Stimulated activated CD8-positive, alpha-beta memory T cell treated with anti-CD3 and anti-CD28 coated beads, Interleukin-2, amount 100 ng/mL, for 48 hours (primary cell): ENCODE measurements around the gene TTLL7.
"Not testable (repeated sequence)": the region's sequence is repeated elsewhere in the genome, so short reads cannot be mapped to it uniquely, and the experiment has no call there.

ENCODE experiments used
- DNase-seq, 2 donors: peaks; one replicate each; pipeline ENCODE4 v3.0.0-alpha.2; 2020; ENCODE audit warnings: low read depth in 2 of 2

TTLL7 gene

DNA sequence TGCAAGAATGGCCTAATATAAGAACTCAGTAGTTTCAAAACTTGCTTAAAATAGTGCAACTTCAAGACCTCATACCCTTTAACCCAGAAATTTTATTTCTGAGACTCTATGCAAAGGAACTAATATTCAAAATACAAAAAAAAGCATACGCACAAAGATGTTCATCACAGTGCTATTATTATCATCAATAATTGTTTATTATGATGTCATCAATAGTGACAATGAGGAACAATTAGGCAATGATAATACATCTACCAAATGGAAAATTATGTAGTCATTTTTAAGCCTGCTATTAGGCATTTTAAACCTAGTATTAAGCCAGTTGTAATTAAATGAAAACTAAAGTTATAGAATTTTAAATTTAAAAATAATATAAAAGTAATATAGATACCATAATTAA is 3.3 kb downstream of the TTLL7 start:
- DNase-seq, result no peak

DNA sequence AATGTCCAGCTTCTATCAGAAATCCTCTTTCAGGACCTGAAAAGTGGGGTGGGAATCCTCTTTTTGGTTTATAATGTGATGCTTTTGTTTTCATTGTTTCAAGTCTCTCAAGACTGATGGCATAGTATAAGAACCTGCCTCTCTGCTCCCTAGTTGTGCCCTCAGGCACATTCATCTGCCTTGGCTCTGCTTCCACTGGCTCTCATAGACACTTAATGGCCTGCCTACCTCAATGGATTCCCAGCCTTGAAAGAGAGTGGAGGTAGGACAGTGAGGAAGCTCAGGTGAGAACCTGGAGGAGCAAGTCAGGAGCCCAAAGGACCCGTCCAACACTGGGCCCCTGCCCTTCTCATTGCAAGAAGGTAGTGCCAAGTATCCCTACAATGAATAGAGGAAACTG is 4.8 kb downstream of the TTLL7 start:
- no peak for DNase-seq

DNA sequence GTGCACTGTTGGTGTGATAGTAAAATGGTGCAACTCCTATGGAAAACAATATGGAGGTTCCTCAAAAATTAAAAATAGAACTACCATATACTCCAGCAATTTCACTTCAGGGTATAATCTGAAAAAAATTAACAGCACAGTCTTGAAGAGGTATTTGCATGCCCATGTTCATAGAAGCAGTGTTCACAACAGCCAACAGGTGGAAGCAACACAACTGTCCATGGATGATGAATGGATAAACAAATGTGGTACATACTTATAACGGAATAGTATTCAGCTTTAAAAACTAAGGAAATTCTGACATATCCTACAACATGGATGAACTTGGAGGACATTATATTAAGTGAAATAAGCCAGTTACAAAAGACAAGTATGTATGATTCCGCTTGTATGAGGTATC is 8.2 kb downstream of the TTLL7 start:
- no peak for DNase-seq

DNA sequence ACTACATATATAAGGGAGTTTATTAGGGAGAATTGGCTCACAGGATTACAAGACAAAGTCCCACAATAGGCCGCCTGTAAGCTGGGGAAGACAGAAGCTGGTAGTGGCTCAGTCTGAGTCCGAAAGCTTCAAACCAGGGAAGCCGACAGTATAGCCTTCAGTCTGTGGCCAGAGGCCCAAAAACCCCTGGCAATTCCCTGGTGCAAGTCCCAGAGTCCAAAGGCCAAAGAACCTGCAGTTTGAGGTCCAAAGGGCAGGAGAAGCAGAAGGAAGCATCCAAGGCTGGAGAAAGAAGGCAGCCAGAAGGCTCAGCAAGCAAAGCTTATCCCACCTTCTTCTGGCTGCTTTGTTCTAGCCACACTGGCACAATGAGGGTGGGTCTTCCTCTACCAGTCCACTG is 13.9 kb downstream of the TTLL7 start:
- DNase-seq, result no peak

DNA sequence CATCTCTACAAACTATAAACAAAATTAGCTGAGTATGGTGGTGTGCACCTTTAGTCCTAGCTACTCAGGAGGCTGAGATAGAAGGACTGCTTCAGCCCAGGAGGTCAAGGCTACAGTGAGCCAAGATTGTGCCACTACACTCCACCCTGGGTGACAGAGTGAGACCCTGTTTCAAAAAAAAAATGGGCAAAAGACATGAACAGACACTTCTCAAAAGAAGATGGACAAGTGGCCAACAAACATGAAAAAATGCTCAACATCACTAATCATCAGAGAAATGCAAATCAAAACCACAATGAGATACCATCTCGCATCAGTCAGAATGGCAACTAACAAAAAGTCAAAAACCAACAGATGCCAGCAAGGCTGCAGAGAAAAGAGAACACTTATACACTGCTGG is 15.0 kb downstream of the TTLL7 start:
- not testable (repeated sequence) for DNase-seq

DNA sequence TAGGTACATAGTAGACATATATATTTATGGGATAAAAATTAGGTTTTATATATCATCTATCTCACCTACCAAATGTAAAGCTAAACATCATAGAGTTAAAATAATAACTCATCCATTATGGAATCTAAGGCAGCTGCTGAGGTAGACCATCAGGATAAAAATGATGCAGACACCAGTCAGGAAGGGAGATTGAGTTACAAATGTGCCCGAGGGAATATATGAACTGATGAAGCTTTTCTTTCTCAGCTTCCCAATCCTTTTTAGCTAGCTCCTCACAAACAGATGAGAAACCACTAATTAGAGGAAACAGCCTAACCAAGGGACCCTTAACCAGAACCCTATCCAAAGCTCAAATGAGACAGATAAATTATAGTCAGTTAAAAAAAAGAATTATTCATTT is 20.9 kb downstream of the TTLL7 start:
- DNase-seq, result no peak

DNA sequence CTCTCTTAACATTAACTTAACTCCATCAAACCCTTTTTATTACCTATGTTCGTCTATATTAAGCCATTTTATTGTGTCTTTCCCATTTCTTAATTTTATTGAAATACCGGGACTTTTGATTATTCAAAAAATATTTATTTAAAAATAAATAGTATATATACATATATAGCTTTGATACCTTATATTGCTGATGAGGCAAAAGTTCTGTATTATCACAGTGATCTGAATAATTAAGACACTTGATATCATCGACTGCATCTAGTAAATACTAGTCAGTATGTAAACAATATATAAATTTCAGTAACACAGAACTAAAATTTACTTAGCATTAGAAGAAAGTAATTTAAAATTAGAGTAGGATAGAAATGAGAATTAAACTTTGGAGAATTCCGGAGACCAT is 22.0 kb downstream of the TTLL7 start:
- no peak for DNase-seq

DNA sequence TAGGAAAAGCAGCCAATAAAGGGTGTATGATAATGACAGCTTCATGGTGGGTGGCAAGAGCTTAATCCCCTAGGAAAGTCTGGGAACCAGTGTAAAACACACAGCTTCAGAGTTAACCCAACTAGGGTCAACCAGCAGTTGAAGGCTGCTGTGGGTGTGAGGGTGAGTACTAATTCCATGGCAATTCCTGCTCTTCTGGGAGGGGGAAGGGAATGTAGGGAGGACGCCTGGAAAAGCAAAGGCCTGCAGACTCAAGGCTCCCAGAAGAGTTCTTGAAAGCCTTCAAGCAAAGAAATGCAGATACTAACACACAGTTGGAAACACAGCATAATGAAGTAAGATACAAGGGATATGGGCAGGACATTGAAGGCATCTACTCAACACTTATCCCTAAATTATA is 28.1 kb downstream of the TTLL7 start:
- DNase-seq, result no peak

DNA sequence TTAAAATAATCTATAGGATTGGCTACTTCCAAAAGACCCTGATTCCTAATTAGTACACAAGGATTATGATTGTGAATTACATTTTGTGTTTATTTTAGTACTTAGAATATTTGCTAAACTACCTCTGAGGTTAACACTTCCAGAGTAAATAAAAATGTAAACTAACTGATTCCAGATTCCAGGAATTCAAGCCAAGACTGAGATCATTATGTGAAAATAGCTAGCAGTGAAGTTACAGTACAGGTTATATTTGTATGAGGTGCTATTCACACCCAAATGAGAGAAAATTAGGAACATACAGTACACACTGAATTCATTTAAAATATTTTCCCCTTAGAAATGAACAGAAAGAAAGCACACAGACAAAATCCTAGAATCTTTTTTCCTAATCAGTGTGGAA is 28.8 kb downstream of the TTLL7 start:
- DNase-seq, result no peak

DNA sequence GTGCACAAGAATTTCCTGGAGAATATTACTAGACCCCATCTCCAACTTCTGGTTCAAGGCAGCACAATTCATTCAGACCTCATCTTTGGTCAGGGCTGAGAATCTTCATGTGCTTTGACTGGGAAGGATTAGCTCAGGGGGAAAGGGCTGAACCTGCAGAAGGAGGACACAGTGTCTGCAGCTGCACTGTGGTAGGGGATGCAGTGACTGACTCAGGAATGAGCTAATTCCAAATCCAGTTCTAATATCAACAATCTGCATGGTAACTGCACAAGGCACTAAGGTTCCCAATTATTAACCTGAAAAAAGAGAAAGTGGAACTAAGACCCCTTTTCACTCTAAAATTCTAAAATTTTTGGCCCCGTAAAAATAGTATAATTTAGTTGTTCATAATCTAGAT is 31.6 kb downstream of the TTLL7 start:
- DNase-seq, result no peak

DNA sequence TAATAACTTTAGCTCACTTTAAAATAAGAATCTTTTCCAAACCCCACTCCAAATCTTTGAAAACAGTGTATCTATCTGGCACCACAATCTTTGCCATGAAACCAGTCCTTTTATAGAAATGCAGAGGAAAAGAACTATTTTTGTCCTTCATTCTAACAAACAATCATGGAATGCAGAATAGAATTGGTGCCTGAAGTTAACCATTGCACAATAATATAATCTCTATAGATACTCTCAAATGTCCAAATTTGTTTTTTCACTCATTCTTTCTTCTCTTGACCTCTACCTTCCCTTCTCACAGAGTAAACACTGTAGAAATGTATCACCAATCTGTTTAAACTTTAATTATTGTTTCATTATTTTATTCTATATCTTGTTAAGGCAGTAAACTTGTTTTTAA is 34.8 kb downstream of the TTLL7 start:
- DNase-seq, result no peak

DNA sequence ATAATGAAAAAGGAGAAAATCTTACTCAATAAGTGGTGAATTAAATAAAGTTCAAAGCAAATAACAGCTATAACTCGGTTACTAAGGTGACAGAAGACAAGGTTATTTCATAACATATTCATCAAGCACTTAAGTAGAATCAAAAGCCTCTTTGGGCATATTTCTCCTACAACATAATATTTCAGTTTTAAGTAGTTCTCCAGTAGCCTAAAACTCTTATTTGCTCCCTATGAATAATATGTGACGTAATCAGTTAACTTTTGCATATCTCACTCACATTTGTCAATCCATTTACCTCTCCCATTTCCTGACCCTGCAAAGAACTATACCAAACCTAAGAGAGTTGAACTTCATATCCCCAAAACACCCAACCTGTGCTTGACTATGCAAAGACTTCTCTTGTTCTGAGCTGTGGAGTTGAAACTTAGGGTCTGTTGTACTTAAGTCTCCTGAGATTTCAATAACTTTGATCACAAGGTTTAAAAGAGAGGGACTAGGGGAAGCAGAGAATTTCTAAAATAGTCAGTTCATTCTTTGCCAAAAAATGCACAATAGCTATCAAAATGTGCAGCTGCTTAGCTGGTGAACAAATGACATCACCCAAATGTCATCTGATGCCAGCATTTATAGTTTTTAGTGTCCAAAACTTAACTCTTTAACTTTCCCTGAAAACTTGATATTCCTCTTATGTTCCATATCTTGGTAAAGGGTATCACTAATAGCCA is 37.2 kb downstream of the TTLL7 start:
- no peak for DNase-seq

DNA sequence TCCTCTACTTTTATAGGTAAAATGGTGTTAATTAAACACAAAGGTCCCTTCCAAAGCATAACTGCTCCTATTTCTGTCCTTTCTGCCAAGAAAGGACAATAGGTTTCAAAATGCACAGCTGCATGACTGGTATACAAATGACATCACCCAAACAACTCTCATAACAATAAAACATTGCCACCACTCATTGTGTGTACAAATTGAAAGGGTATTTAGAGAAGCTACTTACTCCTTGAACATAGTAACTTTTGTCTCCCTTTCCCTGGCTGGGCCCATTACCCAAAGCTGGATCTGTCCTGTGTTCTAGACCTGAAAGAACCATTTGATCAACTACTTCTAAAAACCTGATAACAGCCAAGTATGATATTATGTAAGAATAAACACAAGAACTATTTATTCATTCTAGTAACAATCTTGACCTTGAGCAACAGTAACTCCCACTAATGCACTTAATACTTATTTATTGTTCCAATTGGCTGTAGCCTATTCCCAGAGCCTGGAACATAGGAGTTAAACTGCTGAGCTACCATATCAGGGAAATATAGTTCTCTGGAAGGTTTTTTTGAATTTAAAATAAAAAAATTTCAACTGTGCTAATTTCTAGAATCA is 38.2 kb downstream of the TTLL7 start:
- no peak for DNase-seq

DNA sequence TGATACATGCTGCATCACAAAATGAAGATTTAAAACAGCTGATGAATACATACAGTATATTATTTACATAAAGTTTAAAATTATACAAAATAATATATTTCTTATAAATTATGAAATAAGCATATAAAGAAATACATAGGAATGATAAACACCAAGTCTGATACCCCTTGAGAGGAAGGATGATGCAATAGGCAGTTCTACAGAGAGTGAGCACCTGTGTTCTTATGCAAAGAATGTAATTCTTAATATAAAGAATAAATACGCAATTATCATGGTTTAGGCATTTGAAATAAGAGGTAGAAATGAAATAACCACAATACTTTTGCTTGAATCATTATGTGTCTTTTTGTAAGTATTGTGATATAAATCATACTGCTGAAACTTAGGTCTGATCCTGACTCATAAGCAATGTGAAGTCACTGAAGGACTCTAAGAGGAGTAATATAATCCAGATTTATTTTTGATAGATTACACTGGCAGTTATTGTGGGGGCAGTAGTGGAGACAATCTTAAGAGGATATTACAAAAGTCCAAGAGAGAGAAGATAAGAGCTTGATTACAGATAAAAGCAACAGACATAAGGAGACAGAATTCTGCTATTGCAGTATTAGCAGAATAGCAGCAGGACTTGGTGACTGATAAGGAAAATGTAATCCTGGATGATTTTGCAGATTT is 39.0 kb downstream of the TTLL7 start:
- no peak for DNase-seq

DNA sequence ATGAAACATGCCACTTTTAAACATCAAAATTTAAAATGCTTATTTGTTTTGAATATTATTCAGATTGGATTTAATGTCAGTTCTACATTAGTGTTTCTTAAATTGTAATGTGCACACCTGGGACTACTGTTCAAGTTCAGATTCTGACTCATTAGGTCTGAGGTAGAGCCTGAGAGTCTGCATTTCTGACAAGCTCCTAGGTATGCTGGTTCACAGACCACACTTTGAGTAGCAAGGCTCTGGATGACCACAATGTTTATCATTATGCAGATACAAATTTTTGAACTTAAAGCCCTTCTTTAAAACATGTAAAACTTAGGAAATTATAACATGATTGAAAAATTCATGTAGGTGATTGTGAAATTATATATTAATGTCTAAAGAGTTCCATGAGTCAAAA is 40.2 kb downstream of the TTLL7 start:
- DNase-seq, result no peak

DNA sequence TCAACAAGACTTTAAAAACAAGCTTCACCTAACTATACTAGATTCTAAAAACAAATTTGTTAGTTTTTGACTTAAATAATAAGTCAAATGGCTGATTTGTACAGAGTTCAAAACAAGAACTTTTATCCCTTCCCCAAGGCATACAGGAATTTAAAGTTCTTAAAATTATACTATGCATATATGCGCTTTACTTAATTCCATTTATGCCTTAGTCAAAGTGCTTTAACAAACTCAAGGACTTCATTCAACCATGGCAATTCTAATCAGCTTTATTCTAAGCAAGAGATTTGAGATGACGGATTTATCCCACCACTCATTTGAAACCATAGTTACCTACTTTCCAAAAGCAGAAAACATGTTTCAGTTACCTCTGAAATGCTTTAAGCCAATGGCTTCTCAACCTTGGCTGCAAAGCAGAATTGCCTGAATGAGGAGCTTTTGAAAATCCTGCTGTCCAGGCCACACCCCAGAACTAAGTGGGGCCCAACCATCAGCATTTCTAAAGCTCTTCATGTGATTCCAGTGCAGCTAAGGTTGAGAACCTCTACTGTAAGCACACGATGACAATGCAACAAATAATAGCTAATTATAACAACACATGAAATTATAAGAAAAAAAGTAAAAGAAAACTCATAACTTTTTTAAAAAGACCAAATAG is 44.6 kb downstream of the TTLL7 start:
- DNase-seq, result no peak

DNA sequence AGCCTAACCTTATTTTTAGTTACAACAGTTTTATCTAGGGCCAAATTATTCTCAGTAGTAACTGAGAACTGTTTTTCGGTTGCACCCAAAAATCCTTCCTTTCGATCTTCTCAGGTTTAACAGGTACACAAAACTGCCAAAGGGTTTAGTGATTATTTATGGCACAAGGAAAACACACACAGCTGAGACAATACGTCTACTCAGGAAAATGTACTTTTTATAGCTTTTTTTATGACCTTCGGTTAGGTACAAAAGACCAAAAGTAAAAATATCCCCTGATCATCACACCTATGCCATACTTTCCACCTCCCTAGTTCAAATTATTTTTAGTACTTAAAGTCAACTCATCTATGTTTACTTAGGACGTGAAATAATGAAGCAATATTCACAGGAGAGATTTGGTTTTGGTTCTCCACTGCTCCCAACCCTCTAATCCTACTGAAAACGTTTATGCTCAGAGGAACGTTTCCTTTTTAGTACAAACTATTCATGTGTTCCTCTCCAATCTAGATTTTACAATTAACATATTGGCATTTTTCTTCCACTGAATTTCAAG is 48.7 kb downstream of the TTLL7 start:
- DNase-seq, result no peak

DNA sequence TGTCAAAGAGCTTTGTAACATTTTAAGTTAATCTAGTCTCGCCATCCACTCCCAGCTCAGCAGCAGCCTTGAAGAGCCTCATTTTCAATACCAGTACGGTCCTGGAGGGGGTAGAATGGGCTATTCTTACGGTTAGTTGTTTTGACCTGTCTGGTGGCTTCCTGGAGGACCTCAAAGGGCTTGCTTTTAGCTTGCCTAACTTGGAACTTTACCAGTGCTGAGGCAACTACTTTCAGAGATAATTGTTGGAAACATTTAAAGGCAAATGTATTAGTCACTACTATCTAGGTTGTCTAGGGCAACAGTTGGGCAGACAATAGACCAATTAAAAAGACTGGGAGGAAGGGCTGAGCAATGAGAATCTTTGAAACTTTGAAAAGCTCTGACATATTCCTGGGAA is 56.0 kb downstream of the TTLL7 start:
- DNase-seq, result no peak

DNA sequence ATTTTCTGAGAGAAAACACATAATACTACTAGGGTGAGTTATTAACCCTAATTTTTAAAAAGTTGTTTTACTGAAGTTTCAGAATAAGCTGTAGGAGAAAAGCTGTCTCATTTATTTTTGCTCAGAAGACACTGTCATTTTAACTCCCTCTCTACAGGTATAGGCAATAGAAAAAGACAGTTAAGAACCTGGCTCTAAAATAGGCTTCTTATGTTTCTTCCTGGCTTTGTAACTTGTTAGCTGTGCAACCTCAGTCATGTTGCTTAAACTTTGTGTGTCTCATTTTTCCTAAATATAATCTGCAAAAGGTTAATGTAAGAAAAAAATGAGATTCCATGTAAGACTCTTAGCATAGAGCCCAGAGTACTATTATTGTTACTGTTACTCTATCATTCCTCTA is 64.4 kb downstream of the TTLL7 start:
- no peak for DNase-seq

DNA sequence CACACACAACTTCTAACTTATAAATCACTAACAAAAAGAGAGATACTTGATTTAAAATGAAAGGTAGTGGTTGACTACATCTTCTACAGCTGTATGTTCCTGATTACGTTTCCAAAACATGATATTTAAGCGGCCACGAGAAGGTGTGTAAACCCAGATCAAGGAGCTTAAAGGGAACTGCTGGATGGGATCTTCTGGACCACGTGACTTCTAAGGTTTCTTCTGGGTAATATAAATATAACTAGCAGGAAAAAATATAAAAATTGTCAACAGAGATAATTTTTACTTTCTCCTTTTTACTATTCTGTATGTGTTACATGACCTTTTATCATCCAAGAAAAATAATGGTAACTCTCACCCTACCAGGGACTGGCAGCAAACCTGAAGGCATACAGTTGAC is 66.2 kb downstream of the TTLL7 start:
- no peak for DNase-seq

DNA sequence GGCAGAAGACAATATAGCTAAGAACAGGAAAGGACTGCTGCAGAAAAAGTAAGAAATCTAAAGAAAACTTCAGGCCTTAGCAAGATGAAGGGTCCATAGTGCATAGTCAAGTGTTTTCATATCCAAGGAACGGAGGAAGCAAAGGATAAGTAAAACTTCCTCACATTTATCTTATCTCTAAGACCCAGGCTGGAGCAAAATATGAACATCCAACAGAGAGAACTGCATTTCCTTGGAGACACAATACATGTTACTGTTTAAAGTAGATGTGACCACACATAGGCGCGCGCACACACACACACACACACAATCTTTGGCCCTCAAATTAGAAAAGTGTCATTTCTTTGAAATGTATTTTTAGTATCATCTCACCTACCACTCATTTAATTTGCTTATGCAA is 66.7 kb downstream of the TTLL7 start:
- DNase-seq, result no peak

DNA sequence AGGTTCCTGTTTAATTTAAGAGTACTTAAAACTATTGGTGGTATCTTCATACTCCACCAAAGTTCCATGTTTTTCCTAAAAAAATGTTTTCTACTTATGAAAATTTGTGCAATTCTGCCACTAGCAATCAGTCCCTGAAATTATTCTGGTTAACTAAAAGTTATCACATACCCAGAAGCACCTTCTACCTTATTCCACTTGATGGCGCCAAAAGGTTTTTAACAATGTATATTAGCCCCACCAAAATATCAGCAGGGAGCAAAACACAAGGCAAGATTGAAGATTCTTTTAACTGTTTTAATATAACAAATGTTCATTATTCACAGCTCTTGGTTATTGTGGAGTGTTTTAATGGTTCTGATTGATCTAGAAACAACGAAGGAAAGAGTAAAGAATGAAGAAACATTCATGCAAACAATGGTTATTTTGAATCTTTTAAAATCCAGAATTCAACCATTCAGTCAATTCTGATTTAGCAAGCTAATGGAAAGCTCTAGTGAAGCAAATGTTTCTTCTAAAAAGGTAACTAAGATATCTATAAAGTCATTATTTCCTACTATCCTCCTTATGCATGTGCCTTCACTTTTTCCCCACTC is 67.2 kb downstream of the TTLL7 start:
- no peak for DNase-seq
